K562 (cell line): ENCODE results near the gene DPEP2NB. TPM values are rescaled to one million over a fixed set of nuclear protein-coding genes. Genes with fewer than 3 reads are reported as not detected.

Source experiments
- ATAC-seq: fragments of 200-7000 bp; cut with Tn5 transposase; 3 replicates; pipeline ENCODE4 v1.9.1; 2020; ENCODE audit warnings: moderate library complexity
- BruUV-seq: library from RNA; stranded (reverse); fragments of 400-500 nt; replicated peaks from 2 replicates; lab custom pipeline; 2021; lab: Mats Ljungman, UMichigan
- CTCF ChIA-PET: fragments of 300-600 bp; formaldehyde crosslinking; extraction: SDS; loops from one replicate; lab custom pipeline; 2021; ENCODE audit warnings: low intra/inter-chr PET ratio; lab: Yijun Ruan, JAX
- POLR2A ChIA-PET: fragments of 300-600, 350-650 bp; sonication (Branson Sonifier 250); formaldehyde crosslinking; extraction: SDS; loops from one replicate; lab custom pipeline; 2021; ENCODE audit warnings: antibody characterized with exemption, inconsistent platforms; lab: Yijun Ruan, JAX
- DNase-seq, 4 experiments: peaks; one replicate each; pipeline versions ENCODE4 v3.0.0 to v3.0.0-alpha.2; 2011 to 2018; ENCODE audit warnings: low spot score in 3 of 4, mixed read lengths in 3 of 4; ENCODE audit errors: extremely low read depth in 1 of 4
- FAIRE-seq: peaks from 2 replicates; lab custom pipeline; 2011; peaks lifted over from hg19 to GRCh38; lab: Jason Lieb, UNC
- H2AFZ ChIP-seq: 2 replicates; pipeline ENCODE4 v1.6.0; 2011; ENCODE audit warnings: low read depth, low read length, control low read depth, inconsistent platforms
- H3K27ac ChIP-seq: fragments of 200-600 bp; 3 replicates; pipeline ENCODE4 v1.8.0; 2011; ENCODE audit warnings: low read depth, mild to moderate bottlenecking, control low read depth, inconsistent platforms, low read length, moderate library complexity, mixed read lengths; ENCODE audit errors: extremely low read depth
- H3K27me3 ChIP-seq, 2 experiments: fragments of 300-600 bp in 1 of 2; 2 replicates in 1 of 2; 3 replicates in 1 of 2; pipeline versions ENCODE4 v1.6.0 to v1.8.0; 2011; ENCODE audit warnings: inconsistent platforms in 2 of 2, low read length in 2 of 2, mild to moderate bottlenecking in 1 of 2, mixed read lengths in 1 of 2, moderate library complexity in 1 of 2; ENCODE audit not compliant: control insufficient read depth in 2 of 2, insufficient read depth in 2 of 2
- H3K36me3 ChIP-seq: fragments of 300-600 bp; 3 replicates; pipeline ENCODE4 v1.8.0; 2011; ENCODE audit warnings: mild to moderate bottlenecking, low read length, inconsistent platforms; ENCODE audit not compliant: control insufficient read depth, insufficient read depth
- H3K4me1 ChIP-seq, 2 experiments: fragments of 200-600 bp in 1 of 2; replicated peaks in 1 of 2; 2 replicates in 1 of 2; 3 replicates in 1 of 2; pipeline versions ENCODE4 v1.5.1 to v1.8.0; 2011; ENCODE audit warnings: inconsistent platforms in 2 of 2, low read length in 2 of 2, mild to moderate bottlenecking in 1 of 2, mixed read lengths in 1 of 2, moderate library complexity in 1 of 2; ENCODE audit not compliant: control insufficient read depth in 2 of 2, insufficient read depth in 2 of 2
- H3K4me2 ChIP-seq: 2 replicates; pipeline ENCODE4 v1.6.1; 2011; ENCODE audit warnings: low read length, control low read depth, inconsistent platforms, mixed read lengths; ENCODE audit not compliant: insufficient read depth
- H3K4me3 ChIP-seq: fragments of 200-600 bp; sonication (generic), shearing (Covaris generic); 2 replicates; pipeline ENCODE4 v1.5.1; 2016; ENCODE audit warnings: control low read depth, inconsistent platforms
- H3K79me2 ChIP-seq: fragments of 200-600 bp; 3 replicates; pipeline ENCODE4 v1.8.0; 2011; ENCODE audit warnings: low read length, inconsistent platforms; ENCODE audit not compliant: control insufficient read depth, insufficient read depth
- H3K9ac ChIP-seq, 2 experiments: 2 replicates each; pipeline versions ENCODE4 v1.6.0 to v1.6.1; 2011; ENCODE audit warnings: low read depth in 2 of 2, low read length in 2 of 2, control low read depth in 1 of 2, inconsistent platforms in 1 of 2, mild to moderate bottlenecking in 1 of 2, mixed read lengths in 1 of 2; ENCODE audit not compliant: insufficient read depth in 1 of 2
- H3K9me1 ChIP-seq: one replicate; pipeline ENCODE4 v1.6.0; 2011; ENCODE audit warnings: inconsistent platforms, mild to moderate bottlenecking, low read length, moderate library complexity; ENCODE audit not compliant: control insufficient read depth, insufficient read depth
- H3K9me3 ChIP-seq: replicated peaks from 2 replicates; pipeline ENCODE4 v1.5.1; 2011; ENCODE audit warnings: low read depth, low read length, inconsistent platforms; ENCODE audit not compliant: control insufficient read depth, insufficient read depth
- H4K20me1 ChIP-seq: replicated peaks from 2 replicates; pipeline ENCODE4 v1.6.1; 2011; ENCODE audit warnings: low read length, inconsistent platforms, mixed read lengths; ENCODE audit not compliant: control insufficient read depth, insufficient read depth
- CBFA2T3 ChIP-seq: fragments of 450-650 bp; IDR thresholded peaks from 2 replicates; pipeline ENCODE4 v1.6.1; 2017
- ILK ChIP-seq: fragments of 450-650 bp; IDR thresholded peaks from 2 replicates; pipeline ENCODE4 v1.6.1; 2016; ENCODE audit warnings: missing genetic modification characterization, low read depth, mild to moderate bottlenecking, missing compliant biosample characterization, moderate library complexity, borderline replicate concordance
- NFATC3 ChIP-seq: fragments of 450-650 bp; IDR thresholded peaks from 2 replicates; pipeline ENCODE4 v1.6.1; 2017; ENCODE audit warnings: mild to moderate bottlenecking
- ZFP91 ChIP-seq: sonication (generic); formaldehyde crosslinking; IDR thresholded peaks from 2 replicates; pipeline ENCODE4 v1.8.0; 2022; ENCODE audit warnings: mild to moderate bottlenecking, missing genetic modification reagents
- ZNF239 ChIP-seq: fragments of 250-450 bp; sonication (Bioruptor Pico); IDR thresholded peaks from 2 replicates; pipeline ENCODE4 v1.4.0; 2020; ENCODE audit warnings: mild to moderate bottlenecking
- ZNF511 ChIP-seq: sonication (generic); formaldehyde crosslinking; IDR thresholded peaks from 2 replicates; pipeline ENCODE4 v1.8.0; 2022; ENCODE audit warnings: mild to moderate bottlenecking, missing genetic modification reagents
- ZNF584 ChIP-seq: fragments of 200-800 bp; sonication (Bioruptor generic); IDR thresholded peaks from 2 replicates; pipeline ENCODE4 v1.6.1; 2016; ENCODE audit warnings: low read depth, mild to moderate bottlenecking, missing genetic modification characterization, missing compliant biosample characterization
- WGBS: fragments of 100-300 bp; shearing (Covaris generic); methylation state at CpG from one replicate; pipeline ENCODE4 v1.1.6; 2016; ENCODE audit warnings: low coverage, mixed read lengths; ENCODE audit not compliant: insufficient coverage; ENCODE audit errors: missing lambda C conversion rate; 5-methylcytosine and 5-hydroxymethylcytosine counted together
- in situ Hi-C: fragments of 300-500 bp; cut with MboI; formaldehyde crosslinking; loops from 4 replicates; pipeline ENCODE4 v1.15.0; 2018; ENCODE audit warnings: inconsistent platforms, mixed read lengths
- intact Hi-C: fragments of 100-400 bp; cut with micrococcal nuclease; formaldehyde crosslinking; loops from 2 replicates; pipeline ENCODE4 v1.14.2; 2022
- polyA plus RNA-seq, 8 experiments: library from polyadenylated mRNA; depleted of rRNA in 4 of 8; stranded (reverse) in 5 of 8; unstranded in 3 of 8; fragments of >200 nt; fragmentation: Nextera tagmentation in 2 of 8; fragmentation: Illumina TruSeq in 1 of 8; extraction: Ambion mirVana in 2 of 8; extraction: Trizol in 1 of 8; gene quantifications; 2 replicates each; pipeline versions ENCODE4 v1.2.1 to v1.2.3, GENCODE V29; 2011 to 2014; ENCODE audit warnings: inconsistent platforms in 1 of 8, missing spikeins in 1 of 8
- total RNA-seq, 7 experiments: library from RNA; depleted of rRNA in 6 of 7; stranded (reverse); fragments of >200 nt in 6 of 7; fragmentation: Illumina TruSeq in 2 of 7; extraction: Trizol in 2 of 7; gene quantifications; 2 replicates each; pipeline versions ENCODE4 v1.2.1 to v1.2.3, GENCODE V29; 2011 to 2021; ENCODE audit warnings: low replicate concordance in 1 of 7

The DPEP2NB gene
- total and polyA plus RNA-seq, 9 of the 15 experiments (the other 6 are each of a cell fraction or from before 2014, with no cell fraction given): not detected

- intact Hi-C loops: no loop called here
- no TSS peak for BruUV-seq
- no peaks in the 10 kb centered on the region for H4K20me1 ChIP-seq
- ChIA-PET CTCF (no interaction called here), POLR2A (interaction anchor here (0.6 to 1.1 kb wide), 7 partner anchors 14 to 385 kb away, joined by 3 to 4 read pairs (median 3); no protein-coding TSS in a partner anchor)
- WGBS: 17% methylated on average over 9 of the region's 9 CpGs
- ATAC-seq: peak; percentile 37
- no peak overlapping the region for H2AFZ ChIP-seq
- in situ Hi-C loops: no loop called here
- peaks cover 0 to 22% of the 10 kb centered on the region in 2 experiments; a peak in 3 of 5 replicates for H3K4me1 ChIP-seq
- TF ChIP-seq NFATC3 (no peak), CBFA2T3 (peak; percentile 18; the same call in 1 of the 2 replicates), ZNF239 (no peak), ZFP91 (CRISPR knock-in tag) (no peak), ZNF511 (no peak), ILK (tag) (no peak), ZNF584 (CRISPR knock-in tag) (no peak)
- no peak overlapping the region for H3K4me2 ChIP-seq
- no peaks in the 10 kb centered on the region for H3K9me3 ChIP-seq
- H3K9me1 ChIP-seq: no peaks in the 10 kb centered on the region
- no peak for DNase-seq
- H3K27ac ChIP-seq: no peak overlapping the region
- H3K79me2 ChIP-seq: no peaks in the 10 kb centered on the region
- no peak for FAIRE-seq
- no peak overlapping the region for H3K4me3 ChIP-seq
- H3K27me3 ChIP-seq: peaks cover 0 to 4% of the 10 kb centered on the region in 2 experiments; a peak in 1 of 5 replicates
- H3K36me3 ChIP-seq: no peaks in the 10 kb centered on the region
- peak overlapping the region in 1 of 2 experiments; percentile 61; a peak in 1 of 4 replicates for H3K9ac ChIP-seq
Observed at GRCh38 chr16:67977469-67978227, 38.1 kb downstream of the DPEP2NB start.
